PC-9 (cell line): Measurements from ENCODE around the gene TENT4A. TPM values are rescaled to one million over a fixed set of nuclear protein-coding genes. Genes with fewer than 3 reads are reported as not detected.

Experiments
- BruUV-seq: library from RNA; stranded (reverse); fragments of 400-500 nt; replicated peaks from 2 replicates; lab custom pipeline; 2021; lab: Mats Ljungman, UMichigan
- CTCF ChIA-PET: fragments of 300-600 bp; sonication (Branson Sonifier 250); formaldehyde crosslinking; loops from one replicate; lab custom pipeline; 2022; ENCODE audit warnings: antibody characterized with exemption; lab: Charles Lee
- POLR2A ChIA-PET: fragments of 300-600 bp; sonication (Branson Sonifier 250); formaldehyde crosslinking; loops from one replicate; lab custom pipeline; 2022; ENCODE audit warnings: antibody characterized with exemption; ENCODE audit not compliant: unreplicated experiment; lab: Charles Lee
- DNase-seq, 2 experiments: peaks; one replicate each; pipeline versions ENCODE4 v3.0.0 to v3.0.0-alpha.2; 2015 to 2022; ENCODE audit warnings: mixed read lengths in 1 of 2
- H2AFZ ChIP-seq: fragments of 200-600 bp; sonication (generic); 2 replicates; pipeline ENCODE4 v1.8.1; 2017; ENCODE audit warnings: antibody characterized with exemption
- H3F3A ChIP-seq: fragments of 200-600 bp; sonication (generic); 2 replicates; pipeline ENCODE4 v1.8.1; 2017; ENCODE audit warnings: antibody characterized with exemption, mild to moderate bottlenecking, low read depth; ENCODE audit not compliant: insufficient read depth
- H3K27ac ChIP-seq: fragments of 200-600 bp; sonication (generic); 2 replicates; pipeline ENCODE4 v1.6.1; 2016; ENCODE audit warnings: mixed run types
- H3K27me3 ChIP-seq: fragments of 200-600 bp; sonication (generic); 2 replicates; pipeline ENCODE4 v1.6.1; 2016; ENCODE audit warnings: low read depth, mixed run types; ENCODE audit not compliant: insufficient read depth
- H3K36me3 ChIP-seq: fragments of 200-600 bp; sonication (generic); 2 replicates; pipeline ENCODE4 v1.6.1; 2016; ENCODE audit warnings: low read depth, mixed run types
- H3K4me1 ChIP-seq: fragments of 200-600 bp; sonication (generic); replicated peaks from 2 replicates; pipeline ENCODE4 v1.6.1; 2016; ENCODE audit warnings: mixed run types; ENCODE audit not compliant: insufficient read depth
- H3K4me2 ChIP-seq: fragments of 200-600 bp; sonication (generic); 2 replicates; pipeline ENCODE4 v1.6.1; 2017; ENCODE audit warnings: mixed run types
- H3K4me3 ChIP-seq: fragments of 200-600 bp; sonication (generic); 2 replicates; pipeline ENCODE4 v1.6.1; 2016; ENCODE audit warnings: mixed run types
- H3K79me2 ChIP-seq: fragments of 200-600 bp; sonication (generic); 2 replicates; pipeline ENCODE4 v1.6.1; 2017; ENCODE audit warnings: low read depth, mixed run types
- H3K9me2 ChIP-seq: fragments of 200-600 bp; sonication (generic); 2 replicates; pipeline ENCODE4 v1.8.1; 2017; ENCODE audit warnings: mild to moderate bottlenecking; ENCODE audit not compliant: insufficient read depth
- H3K9me3 ChIP-seq: fragments of 200-600 bp; sonication (generic); 2 replicates; pipeline ENCODE4 v1.8.1; 2016; ENCODE audit warnings: low read depth; ENCODE audit not compliant: insufficient read depth
- H4K20me1 ChIP-seq: fragments of 200-600 bp; sonication (generic); 2 replicates; pipeline ENCODE4 v1.8.1; 2017; ENCODE audit not compliant: insufficient read depth
- EZH2 ChIP-seq: fragments of 200-600 bp; sonication (generic); IDR thresholded peaks from 2 replicates; pipeline ENCODE4 v1.8.0; 2017; ENCODE audit warnings: antibody characterized with exemption, low read depth
- intact Hi-C: fragments of 100-400 bp; cut with micrococcal nuclease; formaldehyde crosslinking; loops from one replicate; pipeline ENCODE4 v1.10.0; 2022; ENCODE audit not compliant: unreplicated experiment
- total RNA-seq: library from RNA; stranded (reverse); gene quantifications from 2 replicates; pipeline ENCODE4 v1.2.3, GENCODE V29; 2021
- TF ChIP-seq, protein P1 (sequence below): fragments of 200-600 bp; sonication (generic); conservative IDR thresholded peaks from 2 replicates; pipeline ENCODE4 v1.6.1; 2017; ENCODE audit warnings: mixed run types, antibody characterized with exemption, mild to moderate bottlenecking, moderate library complexity

TENT4A gene
- total RNA-seq, 1 experiment from 2014 or later = 84.8 TPM

DNA sequence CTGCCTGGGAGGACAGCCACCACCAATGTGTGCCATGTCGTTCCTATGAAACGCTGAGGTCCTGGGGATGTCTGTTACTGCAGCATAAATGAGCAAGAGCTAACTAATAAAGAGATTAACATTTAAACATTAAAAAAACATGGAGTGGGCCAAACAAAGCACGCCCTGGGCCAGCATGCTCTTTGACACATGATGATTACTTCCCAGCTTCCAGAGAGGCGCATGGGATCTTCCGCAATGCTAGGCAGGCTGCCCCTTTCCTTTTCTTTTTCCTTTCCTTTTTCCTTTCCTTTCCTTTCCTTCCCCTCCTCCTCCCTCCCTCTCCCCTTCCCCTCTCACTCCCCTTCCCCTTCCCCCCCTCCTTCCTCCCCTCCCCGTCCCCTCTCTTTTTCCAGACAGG, 10.6 kb upstream of the TENT4A start:
- Histone ChIP-seq H3K36me3 (no peaks in the 10 kb centered on the region), H3K9me3 (no peaks in the 10 kb centered on the region), H4K20me1 (no peaks in the 10 kb centered on the region), H3K4me2 (no peak overlapping the region), H3K27ac (no peak overlapping the region), H3K27me3 (no peaks in the 10 kb centered on the region), H3K79me2 (no peaks in the 10 kb centered on the region), H3F3A (peaks cover 12% of the 10 kb centered on the region), H2AFZ (no peak overlapping the region), H3K4me1 (peaks cover 26% of the 10 kb centered on the region), H3K9me2 (no peaks in the 10 kb centered on the region), H3K4me3 (no peak overlapping the region)
- intact Hi-C loops = no loop called here
- TF ChIP-seq EZH2 = no peak
- TF ChIP-seq, protein P1, sequence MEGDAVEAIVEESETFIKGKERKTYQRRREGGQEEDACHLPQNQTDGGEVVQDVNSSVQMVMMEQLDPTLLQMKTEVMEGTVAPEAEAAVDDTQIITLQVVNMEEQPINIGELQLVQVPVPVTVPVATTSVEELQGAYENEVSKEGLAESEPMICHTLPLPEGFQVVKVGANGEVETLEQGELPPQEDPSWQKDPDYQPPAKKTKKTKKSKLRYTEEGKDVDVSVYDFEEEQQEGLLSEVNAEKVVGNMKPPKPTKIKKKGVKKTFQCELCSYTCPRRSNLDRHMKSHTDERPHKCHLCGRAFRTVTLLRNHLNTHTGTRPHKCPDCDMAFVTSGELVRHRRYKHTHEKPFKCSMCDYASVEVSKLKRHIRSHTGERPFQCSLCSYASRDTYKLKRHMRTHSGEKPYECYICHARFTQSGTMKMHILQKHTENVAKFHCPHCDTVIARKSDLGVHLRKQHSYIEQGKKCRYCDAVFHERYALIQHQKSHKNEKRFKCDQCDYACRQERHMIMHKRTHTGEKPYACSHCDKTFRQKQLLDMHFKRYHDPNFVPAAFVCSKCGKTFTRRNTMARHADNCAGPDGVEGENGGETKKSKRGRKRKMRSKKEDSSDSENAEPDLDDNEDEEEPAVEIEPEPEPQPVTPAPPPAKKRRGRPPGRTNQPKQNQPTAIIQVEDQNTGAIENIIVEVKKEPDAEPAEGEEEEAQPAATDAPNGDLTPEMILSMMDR = no peak
- CTCF ChIA-PET = no interaction called here
- BruUV-seq = no TSS peak
- no peak for DNase-seq
- POLR2A ChIA-PET = no interaction called here

DNA sequence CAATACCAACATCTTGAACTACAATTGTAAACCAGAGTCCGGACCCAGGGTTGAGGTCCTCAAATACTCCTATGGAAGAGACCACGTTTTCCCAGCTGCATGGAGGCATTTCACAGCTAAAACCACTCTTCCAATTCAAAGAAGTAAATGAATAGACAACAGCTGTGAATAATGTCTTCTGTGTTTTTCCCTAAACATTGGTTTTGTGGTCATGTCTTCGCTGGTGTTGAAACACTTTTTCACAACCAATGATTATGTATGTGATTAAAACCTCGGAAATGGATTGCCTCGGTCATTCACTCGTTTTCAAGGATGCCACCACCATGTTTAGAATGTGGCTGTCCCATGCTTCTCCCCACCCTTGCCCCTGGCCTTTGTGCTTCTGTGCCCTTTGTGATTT, 9.4 kb upstream of the TENT4A start:
- intact Hi-C loops = no loop called here
- TF ChIP-seq, protein P1 = no peak
- no peak for TF ChIP-seq EZH2
- DNase-seq = no peak
- H3K36me3 ChIP-seq = no peaks in the 10 kb centered on the region
- peak overlapping the region; percentile 46 for H3K27ac ChIP-seq
- peak overlapping the region; percentile 53 for H3K4me2 ChIP-seq
- H3K27me3 ChIP-seq = no peaks in the 10 kb centered on the region
- ChIA-PET CTCF (no interaction called here), POLR2A (interaction anchor here (0.6 kb wide), 1 partner anchor 10 kb away, joined by 8 read pairs; no protein-coding TSS in a partner anchor)
- H2AFZ ChIP-seq = 0 out of 2 replicates have a peak overlapping the region, but pooled peaks have one; percentile 11
- peaks cover 26% of the 10 kb centered on the region for H3K4me1 ChIP-seq
- BruUV-seq = no TSS peak
- H3K79me2 ChIP-seq = no peaks in the 10 kb centered on the region
- H3F3A ChIP-seq = peaks cover 12% of the 10 kb centered on the region
- H4K20me1 ChIP-seq = no peaks in the 10 kb centered on the region
- H3K9me3 ChIP-seq = no peaks in the 10 kb centered on the region
- no peaks in the 10 kb centered on the region for H3K9me2 ChIP-seq
- no peak overlapping the region for H3K4me3 ChIP-seq

DNA sequence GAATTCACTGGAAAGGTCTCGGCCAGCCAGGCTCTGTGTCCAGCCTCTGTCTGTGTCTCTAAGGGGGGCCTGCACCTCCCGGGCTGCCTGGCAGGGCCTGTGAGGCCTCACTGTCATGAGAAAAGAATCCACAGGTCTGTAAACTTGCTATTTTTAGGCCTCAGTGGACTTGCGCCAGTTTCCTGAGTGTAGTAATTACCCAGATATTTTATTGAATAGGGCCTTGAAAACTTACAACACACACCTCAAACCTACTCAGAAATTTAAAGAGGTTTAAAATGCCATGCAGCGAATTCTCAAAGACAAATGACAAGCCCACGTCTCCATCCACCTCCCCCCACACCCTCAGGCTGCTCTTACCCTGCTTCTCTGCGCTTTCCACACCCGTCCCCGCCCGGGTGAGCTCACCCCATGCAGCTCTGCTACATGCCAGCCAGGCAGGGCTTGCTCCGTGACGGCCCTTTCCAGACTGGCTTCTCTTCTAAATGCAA, 8.8 kb upstream of the TENT4A start:
- no peaks in the 10 kb centered on the region for H3K36me3 ChIP-seq
- 0 out of 2 replicates have a peak overlapping the region, but pooled peaks have one; percentile 11 for H2AFZ ChIP-seq
- ChIA-PET POLR2A (no interaction called here), CTCF (no interaction called here)
- H3K4me3 ChIP-seq = no peak overlapping the region; the same call in 1 of the 2 replicates
- no peaks in the 10 kb centered on the region for H3K79me2 ChIP-seq
- H3K9me3 ChIP-seq = no peaks in the 10 kb centered on the region
- DNase-seq = peak; percentile 52 to 78
- no peaks in the 10 kb centered on the region for H4K20me1 ChIP-seq
- peaks cover 12% of the 10 kb centered on the region for H3F3A ChIP-seq
- H3K9me2 ChIP-seq = no peaks in the 10 kb centered on the region
- H3K27me3 ChIP-seq = no peaks in the 10 kb centered on the region
- TF ChIP-seq, protein P1 = no peak
- TF ChIP-seq EZH2 = no peak
- peak overlapping the region; percentile 53 for H3K4me2 ChIP-seq
- intact Hi-C loops = no loop called here
- peaks cover 26% of the 10 kb centered on the region for H3K4me1 ChIP-seq
- H3K27ac ChIP-seq = peak overlapping the region; percentile 46
- BruUV-seq = no TSS peak
